WERI-Rb-1 (cell line): ENCODE measurements around the gene CDIPT.

ENCODE experiments used
- DNase-seq: peaks from one replicate; pipeline ENCODE4 v3.0.0-alpha.2; 2020
- H3K27ac ChIP-seq: fragments of 250-450 bp; sonication (Bioruptor Pico); 2 replicates; pipeline ENCODE4 v1.5.1; 2020; ENCODE audit warnings: mild to moderate bottlenecking, moderate library complexity
- H3K27me3 ChIP-seq: fragments of 250-450 bp; sonication (Bioruptor Pico); 2 replicates; pipeline ENCODE4 v1.5.1; 2021; ENCODE audit warnings: mild to moderate bottlenecking, low read depth, moderate library complexity; ENCODE audit not compliant: insufficient read depth, severe bottlenecking
- H3K36me3 ChIP-seq: fragments of 250-450 bp; sonication (Bioruptor Pico); 2 replicates; pipeline ENCODE4 v1.5.1; 2020; ENCODE audit warnings: mild to moderate bottlenecking, moderate library complexity
- H3K4me3 ChIP-seq: 2 replicates; pipeline ENCODE4 v1.5.1; 2011; ENCODE audit warnings: low read depth, mild to moderate bottlenecking, control low read depth, low read length
- H3K9me3 ChIP-seq: fragments of 250-450 bp; sonication (Bioruptor Pico); 2 replicates; pipeline ENCODE4 v1.5.1; 2021; ENCODE audit warnings: mild to moderate bottlenecking, moderate library complexity; ENCODE audit not compliant: severe bottlenecking
- CTCF ChIP-seq: IDR thresholded peaks from 2 replicates; pipeline ENCODE4 v1.5.1; 2011; ENCODE audit warnings: low read depth, mild to moderate bottlenecking, control low read depth, inconsistent platforms, low read length

Gene CDIPT

GRCh38 chr16:29908719-29909220, 45.7 kb upstream of the CDIPT start:
- TF ChIP-seq CTCF = no peak
- DNase-seq = no peak
- Histone ChIP-seq H3K36me3 (peaks cover 12% of the 10 kb centered on the region), H3K27me3 (no peaks in the 10 kb centered on the region), H3K4me3 (no peak overlapping the region), H3K9me3 (no peaks in the 10 kb centered on the region), H3K27ac (no peak overlapping the region)

- no peak for DNase-seq
- TF ChIP-seq CTCF = no peak
These were observed 44.9 kb upstream of the CDIPT start for GRCh38 chr16:29907973-29908372.

GRCh38 chr16:29906520-29907244, 43.7 kb upstream of the CDIPT start:
- Histone ChIP-seq H3K9me3 (no peaks in the 10 kb centered on the region), H3K27ac (no peak overlapping the region), H3K4me3 (no peak overlapping the region), H3K36me3 (peaks cover 18% of the 10 kb centered on the region), H3K27me3 (no peaks in the 10 kb centered on the region)
- DNase-seq = no peak
- no peak for TF ChIP-seq CTCF

More at GRCh38 chr16:29907973-29908372, 44.9 kb upstream of the CDIPT start:
- peaks cover 18% of the 10 kb centered on the region for H3K36me3 ChIP-seq
- no peaks in the 10 kb centered on the region for H3K9me3 ChIP-seq
- no peak overlapping the region for H3K27ac ChIP-seq
- no peak overlapping the region for H3K4me3 ChIP-seq
- no peaks in the 10 kb centered on the region for H3K27me3 ChIP-seq

GRCh38 chr16:29905668-29906067, 42.6 kb upstream of the CDIPT start:
- Histone ChIP-seq H3K9me3 (no peaks in the 10 kb centered on the region), H3K36me3 (peaks cover 18% of the 10 kb centered on the region), H3K27me3 (no peaks in the 10 kb centered on the region), H3K27ac (no peak overlapping the region), H3K4me3 (no peak overlapping the region)
- DNase-seq = no peak
- no peak for TF ChIP-seq CTCF

GRCh38 chr16:29904947-29905346, 41.9 kb upstream of the CDIPT start:
- no peak for TF ChIP-seq CTCF
- Histone ChIP-seq H3K27ac (no peak overlapping the region), H3K4me3 (no peak overlapping the region), H3K9me3 (no peaks in the 10 kb centered on the region), H3K36me3 (peaks cover 18% of the 10 kb centered on the region), H3K27me3 (no peaks in the 10 kb centered on the region)
- DNase-seq = no peak
